NCI-H2196 treated with DMSO at 0.1 percent for 48 hours (cell line): ENCODE data around the gene HDHD3.
"Not testable (repeated sequence)": the region's sequence is repeated elsewhere in the genome, so short reads cannot be mapped to it uniquely, and the experiment has no call there.

Experiments used
- DNase-seq: peaks from one replicate; lab custom pipeline; 2025; ENCODE audit not compliant: unreplicated experiment; lab: John Stamatoyannopoulos, UW

HDHD3 gene

DNA sequence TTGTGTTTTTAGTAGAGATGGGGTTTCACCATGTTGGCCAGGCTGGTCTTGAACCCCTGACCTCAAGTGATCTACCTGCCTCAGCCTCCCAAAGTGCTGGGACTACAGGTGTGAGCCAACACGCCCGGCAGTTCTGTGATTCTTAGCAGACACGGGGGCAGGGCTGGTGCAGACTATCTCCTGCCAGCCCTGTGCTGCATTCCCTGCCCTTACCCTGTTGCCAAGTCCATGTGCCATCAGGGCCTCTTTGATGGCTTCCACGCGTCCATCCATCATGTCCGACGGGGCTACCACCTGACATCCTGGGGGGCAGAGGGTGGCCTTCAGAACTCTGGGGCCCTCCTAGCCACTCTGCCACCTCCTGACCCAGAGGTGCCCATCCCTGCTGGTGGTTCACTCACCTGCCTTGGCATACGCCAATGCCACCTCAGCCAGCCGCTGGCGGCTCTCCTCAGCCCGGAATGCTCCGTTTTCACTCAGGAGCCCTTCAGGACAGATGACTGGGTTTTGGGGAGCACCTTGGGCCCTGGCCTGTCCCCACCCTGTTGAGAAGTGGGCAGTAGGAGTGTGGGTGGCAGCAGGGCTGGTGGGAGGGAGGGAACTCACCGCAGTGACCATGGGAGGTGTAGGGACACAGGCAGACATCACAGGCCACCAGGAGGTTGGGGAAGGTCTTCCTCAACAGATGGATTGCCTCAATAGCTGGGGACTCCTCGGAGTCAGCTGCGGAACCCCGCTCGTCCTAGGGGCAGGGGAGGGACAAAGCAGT is 13.6 kb upstream of the HDHD3 start:
- no peak for DNase-seq

- no peak for DNase-seq
Measured at GRCh38 chr9:113389451-113389850, 12.7 kb upstream of the HDHD3 start.

DNA sequence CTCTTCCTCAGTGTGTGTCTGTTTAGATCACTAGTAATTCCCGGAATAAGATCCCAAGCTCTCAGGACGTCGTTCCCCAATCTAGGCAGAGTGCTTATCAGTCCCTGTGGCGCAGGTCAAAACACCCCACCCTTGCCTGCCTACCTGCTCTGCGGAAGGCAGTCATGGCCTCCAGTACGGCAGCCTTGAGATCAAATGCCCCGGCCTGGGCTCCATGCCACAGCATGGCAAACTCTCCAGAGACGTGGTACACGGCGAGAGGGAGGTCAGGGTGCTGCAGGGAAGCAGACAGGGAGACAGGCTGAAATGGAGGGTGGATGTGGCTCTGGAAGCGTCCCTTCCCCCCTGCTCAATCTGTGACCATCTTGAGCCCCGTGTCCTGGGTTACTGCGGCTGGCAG is 12.0 kb upstream of the HDHD3 start:
- DNase-seq: no peak

DNA sequence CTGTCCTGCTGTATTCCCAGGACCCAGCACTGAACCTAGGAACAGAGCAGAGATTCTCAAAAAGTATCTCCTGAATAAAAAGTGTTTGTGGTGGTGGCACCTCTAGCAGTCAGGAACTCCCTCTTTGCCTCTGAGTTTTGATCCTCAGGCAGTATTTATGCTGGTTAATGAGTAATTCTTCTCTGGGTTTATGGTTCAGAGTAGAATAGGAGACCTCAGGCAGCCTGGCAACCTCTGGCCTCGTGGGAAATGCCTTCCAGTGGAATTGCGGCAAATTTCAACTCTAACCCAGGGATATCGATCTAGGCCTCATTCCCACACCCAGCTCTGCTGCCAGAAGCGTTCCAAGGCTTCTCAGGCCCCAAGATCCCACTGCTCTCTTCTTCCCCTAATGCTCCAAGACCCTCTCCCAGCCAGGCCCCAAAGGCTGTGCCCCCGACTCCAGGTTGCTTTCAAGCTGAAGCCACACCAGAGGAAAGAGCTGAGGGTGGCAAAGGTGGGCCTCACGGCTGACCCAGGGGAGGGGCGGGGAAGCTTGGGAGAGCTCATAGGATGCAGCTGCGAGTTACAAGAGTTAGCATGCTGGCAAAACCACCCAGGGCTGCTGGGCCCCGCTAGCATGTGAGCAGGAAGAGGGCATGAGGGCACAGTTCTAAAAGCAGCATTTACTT is 10.9 kb upstream of the HDHD3 start:
- DNase-seq: no peak

- DNase-seq: no peak
Measured at GRCh38 chr9:113386571-113387393, 10.0 kb upstream of the HDHD3 start.

DNA sequence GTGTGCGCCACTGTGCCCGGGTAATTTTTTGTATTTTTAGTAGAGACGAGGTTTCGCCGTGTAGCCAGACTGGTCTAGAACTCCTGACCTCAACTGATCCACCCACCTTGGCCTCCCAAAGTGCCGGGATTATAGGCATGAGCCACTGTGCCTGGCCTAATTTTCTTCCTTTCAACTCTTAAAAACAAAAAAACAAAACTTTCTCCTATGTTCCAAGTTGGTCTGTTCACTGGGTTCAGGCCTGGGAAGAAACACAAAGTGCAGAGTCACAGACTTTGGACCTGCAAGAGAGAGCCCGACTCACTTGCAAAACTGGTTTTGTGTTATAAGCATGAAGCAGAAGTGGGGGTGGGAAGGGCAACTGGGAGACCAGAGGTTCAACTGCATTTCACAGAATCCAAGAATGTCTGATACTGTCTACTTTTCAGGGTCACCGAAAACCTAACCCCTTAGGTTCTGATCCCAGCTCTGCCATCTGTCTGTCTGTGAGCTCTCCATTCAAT is 5.2 kb upstream of the HDHD3 start:
- no peak for DNase-seq

DNA sequence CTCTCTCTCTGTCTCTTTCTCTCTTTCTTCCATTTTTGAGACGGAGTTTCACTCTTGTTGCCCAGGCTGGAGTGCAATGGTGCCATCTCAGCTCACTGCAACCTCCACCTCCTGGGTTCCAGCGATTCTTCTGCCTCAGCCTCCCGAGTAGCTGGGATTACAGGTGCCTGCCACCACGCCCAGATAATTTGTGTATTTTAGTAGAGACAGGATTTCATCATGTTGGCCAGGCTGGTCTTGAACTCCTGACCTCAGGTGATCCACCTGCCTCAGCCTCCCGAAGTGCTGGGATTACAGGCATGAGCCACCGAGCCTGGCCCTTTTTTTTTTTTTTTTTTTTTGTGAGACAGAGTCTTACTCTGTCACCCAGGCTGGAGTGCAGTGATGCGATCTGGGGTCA is 4.7 kb upstream of the HDHD3 start:
- not testable (repeated sequence) for DNase-seq

DNA sequence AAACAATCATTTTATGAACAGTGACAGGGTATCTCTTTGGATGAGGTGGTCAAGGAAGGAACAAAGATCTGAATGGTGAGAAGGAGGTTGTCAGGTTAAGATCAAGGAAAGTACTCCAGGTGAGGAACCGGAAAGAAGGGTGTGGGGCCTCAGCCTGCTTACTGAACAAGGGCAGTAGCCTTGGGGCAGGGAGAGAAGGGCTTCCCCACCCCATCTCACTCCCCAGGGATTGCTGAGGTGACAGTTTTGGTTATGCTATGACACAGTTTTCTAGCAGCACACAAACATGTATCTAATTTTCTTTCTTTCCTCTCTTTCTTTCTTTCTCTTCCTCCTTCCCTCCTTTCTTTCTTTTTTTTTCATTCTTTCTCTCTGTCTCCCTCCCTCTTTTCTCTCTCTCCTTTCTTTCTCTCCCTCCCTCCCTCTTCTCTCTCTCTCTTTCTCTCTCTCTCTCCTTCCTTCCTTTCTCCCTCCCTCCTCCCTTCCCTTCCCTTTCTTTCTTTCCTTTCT is 4.1 kb upstream of the HDHD3 start:
- no peak for DNase-seq

GRCh38 chr9:113379829-113380210 is 3.0 kb upstream of the HDHD3 start:
- not testable (repeated sequence) for DNase-seq

DNA sequence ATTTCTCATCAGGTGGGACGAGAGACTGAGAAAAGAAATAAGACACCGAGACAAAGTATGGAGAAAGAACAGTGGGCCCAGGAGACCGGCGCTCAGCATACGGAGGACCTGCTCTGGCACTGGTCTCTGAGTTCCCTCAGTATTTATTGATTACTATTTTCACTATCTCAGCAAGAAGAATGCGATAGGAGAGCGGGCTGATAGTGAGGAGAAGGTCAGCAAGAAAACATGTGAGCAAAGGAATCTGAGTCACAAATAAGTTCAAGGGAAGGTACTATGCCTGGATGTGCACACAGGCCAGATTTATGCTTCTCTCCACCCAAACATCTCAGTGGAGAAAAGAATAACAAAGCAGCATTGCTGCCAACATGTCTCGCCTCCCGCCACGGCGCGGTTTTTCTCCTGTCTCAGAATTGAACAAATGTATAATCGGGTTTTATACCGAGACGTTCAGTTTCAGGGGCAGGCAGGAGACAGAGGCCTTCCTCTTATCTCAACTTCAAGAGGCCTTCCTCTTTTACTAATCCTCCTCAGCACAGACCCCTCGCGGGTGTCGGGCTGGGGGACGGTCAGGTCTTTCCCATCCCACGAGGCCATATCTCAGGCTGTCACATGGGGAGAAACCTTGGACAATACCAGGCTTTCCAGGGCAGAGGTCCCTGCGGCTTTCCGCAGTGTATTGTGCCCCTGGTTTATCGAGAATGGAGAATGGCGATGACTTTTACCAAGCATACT is 2.5 kb upstream of the HDHD3 start:
- not testable (repeated sequence) for DNase-seq

- DNase-seq: no peak
Measured at GRCh38 chr9:113375057-113376023, 1.4 kb downstream of the HDHD3 start.

- no peak for DNase-seq
Measured at GRCh38 chr9:113373676-113374392, 3.0 kb downstream of the HDHD3 start.

DNA sequence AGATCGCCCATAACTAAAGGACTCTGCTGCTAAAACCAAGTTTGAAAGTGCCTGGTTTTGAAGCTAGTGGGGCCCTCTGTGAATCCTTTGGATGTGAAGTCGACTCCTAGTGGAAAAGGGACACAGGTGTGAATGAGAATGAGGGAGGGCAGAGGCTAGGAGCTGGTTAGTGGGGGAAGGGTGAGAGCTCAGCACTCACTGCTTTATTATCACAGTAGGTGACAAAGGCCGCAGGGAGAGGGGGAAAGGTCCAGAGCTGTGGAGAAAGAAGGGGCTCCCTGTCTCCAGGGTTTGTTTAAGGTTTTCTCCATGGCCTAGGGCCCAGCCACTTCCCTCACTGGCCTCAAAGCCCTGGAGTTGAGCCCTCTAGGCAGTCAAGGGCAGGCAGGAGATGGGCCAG is 3.5 kb downstream of the HDHD3 start:
- DNase-seq: no peak

DNA sequence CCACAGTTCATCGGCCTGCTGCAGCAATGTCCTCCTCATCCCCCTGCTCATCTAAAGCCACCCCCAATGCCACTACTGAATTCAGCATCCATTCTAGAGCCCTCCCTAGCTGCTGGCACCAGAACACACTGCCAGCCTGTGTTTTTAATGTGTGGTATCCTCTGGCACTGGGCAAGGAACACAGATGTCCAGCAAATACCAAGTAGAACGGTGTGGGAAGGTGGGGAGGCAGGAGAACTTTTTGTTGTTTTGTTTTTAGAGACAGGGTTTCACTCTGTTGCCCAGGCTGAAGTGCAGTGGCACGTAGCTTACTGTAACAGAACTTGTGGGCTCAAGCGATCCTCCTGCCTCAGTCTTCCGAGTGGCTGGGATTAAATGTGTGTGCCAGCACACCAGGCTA is 4.7 kb downstream of the HDHD3 start:
- no peak for DNase-seq

DNA sequence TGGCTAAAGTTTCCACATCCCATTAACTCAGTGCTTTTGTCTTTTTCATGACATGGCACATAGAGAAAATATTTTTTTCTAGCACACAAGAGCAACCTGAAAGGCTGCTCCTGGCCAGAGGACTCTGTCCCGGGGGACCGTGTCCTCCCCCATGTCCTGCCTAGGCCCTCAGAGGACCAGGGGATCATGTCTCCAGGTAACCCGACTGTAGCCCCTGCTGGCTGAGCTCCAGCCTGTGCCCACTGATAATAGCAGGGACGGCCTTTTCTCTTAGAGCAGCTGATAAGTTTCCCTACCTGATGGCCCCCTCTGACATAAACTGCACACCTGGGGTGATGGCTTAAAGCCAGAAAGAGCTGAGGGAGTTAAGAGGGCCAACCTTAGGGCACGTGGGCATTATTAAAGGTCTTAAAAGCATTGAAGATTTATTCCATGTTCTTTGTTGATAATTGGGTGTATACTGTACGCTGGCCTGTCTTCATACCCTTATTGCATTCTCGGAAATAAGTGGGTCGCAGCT is 5.9 kb downstream of the HDHD3 start:
- DNase-seq: no peak

GRCh38 chr9:113369855-113370140 is 7.0 kb downstream of the HDHD3 start:
- DNase-seq: no peak

DNA sequence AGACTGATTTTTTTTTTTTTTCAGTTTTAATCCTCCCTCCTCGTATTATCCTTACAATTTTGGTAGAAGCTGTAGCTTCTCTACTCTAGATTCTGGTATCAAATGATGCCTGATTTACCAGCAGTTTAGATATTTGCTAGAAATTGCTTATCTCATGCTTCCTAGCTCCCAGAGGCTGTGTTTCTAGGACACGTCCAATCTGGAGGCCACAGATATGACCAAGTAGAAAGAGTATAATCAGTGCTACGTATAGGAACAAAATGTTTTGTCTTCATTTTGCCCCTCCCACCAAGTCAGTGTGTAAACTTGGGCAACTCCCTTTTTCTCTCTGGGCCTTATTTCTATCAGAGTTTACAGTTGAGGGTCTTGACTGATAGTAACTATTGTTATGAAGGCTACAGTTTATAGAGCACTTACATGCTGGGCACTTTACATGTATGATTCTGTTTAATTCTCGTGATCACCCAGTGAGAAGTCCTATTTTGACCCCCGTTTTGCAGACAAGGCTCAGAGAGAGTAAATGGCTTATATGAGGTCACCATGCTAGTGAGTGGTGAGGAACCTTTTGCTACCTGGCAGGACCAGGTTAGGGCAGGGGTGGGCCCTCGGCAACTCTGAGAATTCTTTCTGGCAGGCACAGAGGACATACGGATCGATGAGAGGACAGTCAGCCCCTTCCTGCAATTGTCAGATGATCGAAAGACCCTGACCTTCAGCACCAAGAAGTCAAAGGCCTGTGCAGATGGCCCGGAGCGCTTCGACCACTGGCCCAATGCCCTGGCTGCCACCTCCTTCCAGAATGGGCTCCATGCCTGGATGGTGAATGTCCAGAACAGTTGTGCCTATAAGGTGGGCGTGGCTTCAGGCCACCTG is 7.6 kb downstream of the HDHD3 start:
- DNase-seq: no peak

DNA sequence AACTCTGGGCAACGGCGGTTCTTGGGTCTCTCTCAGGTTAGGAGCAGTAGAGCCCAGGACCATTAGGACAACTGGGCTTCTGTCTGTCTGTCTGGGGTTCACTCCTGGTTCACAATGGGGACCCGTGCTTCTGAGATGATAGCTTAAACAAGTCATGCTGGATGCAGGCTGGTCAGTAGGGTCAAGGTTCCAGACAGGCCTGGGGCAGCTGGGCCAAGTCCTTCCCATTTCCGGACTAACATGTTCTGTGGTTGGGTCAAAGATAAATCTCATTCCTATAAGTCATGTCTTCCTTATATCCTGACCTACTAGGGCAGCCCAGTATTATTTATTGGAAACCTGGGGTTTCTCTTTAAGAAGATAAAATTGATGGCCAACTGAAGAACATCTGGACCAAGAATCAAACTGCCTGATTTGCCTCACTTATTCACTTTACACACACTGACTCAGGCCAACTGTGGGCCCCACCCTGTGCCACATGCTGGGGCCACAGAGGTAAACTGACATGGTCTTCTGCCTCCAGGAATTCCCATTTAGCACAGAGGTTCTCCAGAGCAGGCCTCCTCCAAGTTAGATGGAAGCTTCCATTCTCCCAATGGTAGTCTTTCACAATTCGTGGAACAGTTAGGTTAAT is 8.3 kb downstream of the HDHD3 start:
- DNase-seq: no peak
